Activated CD8-positive, alpha-beta memory T cell treated with anti-CD3 and anti-CD28 coated beads for 36 hours (primary cell): ENCODE measurements around the gene MED31. TPM values are rescaled to one million over a fixed set of nuclear protein-coding genes. Genes with fewer than 3 reads are reported as not detected.
"Not testable (repeated sequence)": the region's sequence is repeated elsewhere in the genome, so short reads cannot be mapped to it uniquely, and the experiment has no call there.

Experiments used
- CTCF ChIA-PET: fragments of 350-600 bp; sonication (Branson Sonifier 250); formaldehyde crosslinking; loops from one replicate; lab custom pipeline; 2021; ENCODE audit warnings: antibody characterized with exemption; lab: Charles Lee
- POLR2A ChIA-PET: fragments of 350-600 bp; sonication (Branson Sonifier 250); formaldehyde crosslinking; loops from one replicate; lab custom pipeline; 2021; ENCODE audit warnings: antibody characterized with exemption; lab: Charles Lee
- total RNA-seq, 2 experiments: library from RNA; stranded (reverse); gene quantifications; one replicate each; pipeline ENCODE4 v1.2.3, GENCODE V29; 2021

The MED31 gene
- total RNA-seq, 2 experiments from 2014 or later = 25.2 to 28.5 TPM

DNA sequence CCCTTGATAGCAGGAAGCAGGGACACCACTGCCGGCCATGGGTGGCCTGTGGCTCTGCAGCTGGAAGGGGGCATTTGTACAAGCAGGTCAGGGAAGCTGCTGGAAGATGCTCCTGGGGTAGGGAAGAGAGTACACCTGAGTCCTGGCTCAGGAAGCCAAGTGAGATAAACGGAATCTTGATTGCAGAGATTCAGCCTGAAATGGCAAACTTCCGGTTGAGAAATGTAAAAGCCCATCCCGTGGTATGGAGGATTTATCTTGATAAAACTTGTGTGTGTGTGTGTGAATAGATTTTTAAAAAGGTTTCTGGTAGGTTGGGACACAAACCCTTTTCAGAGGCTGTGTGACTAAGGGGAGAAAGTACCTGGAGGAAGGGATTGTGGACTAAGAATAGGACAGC is 29.8 kb upstream of the MED31 start:
- CTCF ChIA-PET = no interaction called here
- POLR2A ChIA-PET = no interaction called here

DNA sequence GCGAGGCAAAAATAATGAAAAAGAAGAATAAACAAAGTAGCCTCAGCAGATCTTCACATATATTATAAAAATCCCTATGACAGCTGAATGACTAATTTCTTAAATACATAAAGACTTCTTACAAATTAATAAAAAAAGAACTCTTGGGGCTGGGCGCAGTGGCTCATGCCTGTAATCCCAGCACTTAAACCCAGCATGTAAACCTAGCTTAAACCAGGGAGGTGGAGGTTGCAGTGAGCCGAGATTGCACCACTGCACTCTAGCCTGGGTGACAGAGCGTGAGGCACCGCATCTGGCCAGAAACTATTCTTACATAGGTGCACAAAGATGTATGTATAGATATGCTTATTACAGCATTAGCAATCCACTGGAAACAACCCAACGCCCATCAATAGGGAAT is 27.8 kb upstream of the MED31 start:
- ChIA-PET CTCF (no interaction called here), POLR2A (no interaction called here)

DNA sequence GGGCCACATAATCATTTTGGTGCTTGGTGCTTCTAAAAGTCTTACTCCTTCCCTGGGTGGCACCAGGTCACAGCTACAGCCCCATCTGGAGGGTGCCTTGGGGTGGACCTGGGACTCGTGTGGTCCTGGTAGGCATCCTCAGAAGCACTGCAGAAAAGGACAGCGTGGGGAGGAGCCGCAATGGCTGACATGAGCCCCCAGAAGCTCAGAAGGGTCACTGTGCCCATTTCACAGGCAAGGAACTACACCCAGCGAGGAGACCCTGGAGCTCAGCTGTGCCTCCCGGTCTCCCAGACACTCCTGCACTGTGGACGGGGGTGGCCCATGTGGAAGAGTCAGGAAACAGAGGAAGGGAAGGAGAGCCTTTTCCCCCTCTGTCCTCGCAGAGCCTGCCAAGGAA is 26.5 kb upstream of the MED31 start:
- ChIA-PET POLR2A (no interaction called here), CTCF (no interaction called here)

DNA sequence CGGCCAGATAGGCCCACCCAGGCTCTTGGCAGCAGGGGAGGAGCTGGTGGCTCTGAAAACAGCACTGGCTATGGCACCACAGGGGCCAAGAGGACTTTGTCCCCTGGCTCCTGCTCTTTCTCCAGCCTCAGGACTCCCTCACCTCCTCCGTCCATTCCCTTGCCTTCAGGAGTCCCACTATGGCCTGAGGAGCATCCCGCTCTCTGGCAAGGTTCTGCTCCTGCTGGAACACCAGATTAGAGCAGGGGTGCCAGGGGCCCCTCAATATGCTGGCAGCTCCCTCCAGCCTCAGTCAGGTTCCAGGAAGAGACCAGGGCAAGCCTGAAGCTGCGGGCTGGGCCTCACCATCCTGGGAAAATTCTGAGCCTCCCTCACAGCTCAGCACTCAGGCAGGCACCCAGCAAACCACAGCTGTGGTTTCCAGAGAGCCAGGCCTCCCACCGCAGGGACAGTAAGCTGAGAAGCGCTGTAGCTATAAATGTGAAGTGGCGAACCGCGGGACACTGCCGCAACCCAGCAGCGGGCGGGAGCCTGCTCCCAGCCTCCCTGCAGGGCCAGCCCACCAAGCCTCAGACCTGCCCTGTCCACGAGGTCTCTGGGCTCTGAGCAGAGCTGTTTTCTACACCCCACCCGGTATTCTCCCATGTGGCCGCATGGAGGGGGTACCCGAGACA is 25.9 kb upstream of the MED31 start:
- ChIA-PET POLR2A (no interaction called here), CTCF (no interaction called here)

GRCh38 chr17:6676802-6677157 is 25.4 kb upstream of the MED31 start:
- POLR2A ChIA-PET = no interaction called here
- CTCF ChIA-PET = interaction anchor here (0.6 kb wide), 1 partner anchor 40 kb away, joined by 3 read pairs; no protein-coding TSS in a partner anchor

DNA sequence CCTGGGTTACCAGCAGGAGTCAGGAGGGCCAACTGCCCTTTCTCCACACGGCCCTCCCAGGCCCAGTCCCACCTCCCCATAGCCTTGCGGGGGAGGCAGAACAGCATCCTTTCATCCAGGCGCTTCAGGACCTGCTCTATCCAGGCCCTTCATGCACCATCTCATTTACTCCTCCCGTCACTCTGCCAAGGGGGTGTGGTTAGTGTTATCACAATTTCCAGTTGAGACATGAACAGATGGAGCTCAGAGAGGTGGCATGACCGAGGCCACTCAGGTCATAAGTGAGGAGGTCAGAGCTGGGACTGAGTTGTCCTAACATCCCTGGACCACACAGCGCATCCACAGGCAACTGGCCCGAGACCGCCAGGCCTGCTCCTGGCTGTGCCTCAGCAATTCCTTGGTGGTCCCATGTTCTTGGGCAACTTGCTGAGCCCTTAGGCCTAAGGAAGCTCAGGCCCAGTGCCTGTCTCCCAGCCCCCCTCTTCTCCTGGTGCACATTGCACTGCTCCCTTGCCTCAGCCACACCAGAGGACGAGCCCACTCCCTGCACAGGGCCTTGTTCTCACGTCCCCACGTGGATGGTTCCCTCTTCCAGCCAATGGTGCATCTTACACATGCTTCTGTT is 23.9 kb upstream of the MED31 start:
- CTCF ChIA-PET = no interaction called here
- POLR2A ChIA-PET = no interaction called here

DNA sequence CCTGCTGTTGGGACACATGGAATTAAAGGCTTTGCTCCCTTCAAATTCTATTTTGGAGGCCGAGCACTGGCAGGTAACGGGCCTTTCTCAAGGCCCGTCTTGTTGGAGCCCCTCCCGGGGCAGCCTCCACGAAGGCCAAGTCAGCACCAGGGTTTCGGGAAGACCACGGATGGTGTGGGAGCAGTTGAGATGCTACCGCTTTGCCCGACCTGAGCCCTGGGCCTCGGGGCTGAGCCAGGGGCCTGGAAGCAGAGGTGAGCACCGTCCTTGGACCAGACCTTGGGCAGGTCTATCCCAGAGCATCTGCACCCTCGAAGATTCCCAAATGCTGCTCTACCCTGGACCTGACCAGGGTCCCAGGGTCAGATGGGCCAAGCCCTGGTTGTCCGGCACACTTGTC is 23.2 kb upstream of the MED31 start:
- POLR2A ChIA-PET = no interaction called here
- CTCF ChIA-PET = no interaction called here

GRCh38 chr17:6671431-6671830 is 20.0 kb upstream of the MED31 start:
- CTCF ChIA-PET = interaction anchor here (1.3 to 1.4 kb wide), 2 partner anchors 9 to 12 kb away, joined by 3 read pairs; no protein-coding TSS in a partner anchor
- POLR2A ChIA-PET = no interaction called here

GRCh38 chr17:6670999-6671398 is 19.6 kb upstream of the MED31 start:
- ChIA-PET CTCF (interaction anchor here (1.3 to 1.4 kb wide), 2 partner anchors 9 to 12 kb away, joined by 3 read pairs; no protein-coding TSS in a partner anchor), POLR2A (no interaction called here)

GRCh38 chr17:6670571-6670970 is 19.2 kb upstream of the MED31 start:
- CTCF ChIA-PET = interaction anchor here (0.7 to 1.4 kb wide), 3 partner anchors 8 to 1353 kb away, joined by 3 read pairs; no protein-coding TSS in a partner anchor
- POLR2A ChIA-PET = no interaction called here

DNA sequence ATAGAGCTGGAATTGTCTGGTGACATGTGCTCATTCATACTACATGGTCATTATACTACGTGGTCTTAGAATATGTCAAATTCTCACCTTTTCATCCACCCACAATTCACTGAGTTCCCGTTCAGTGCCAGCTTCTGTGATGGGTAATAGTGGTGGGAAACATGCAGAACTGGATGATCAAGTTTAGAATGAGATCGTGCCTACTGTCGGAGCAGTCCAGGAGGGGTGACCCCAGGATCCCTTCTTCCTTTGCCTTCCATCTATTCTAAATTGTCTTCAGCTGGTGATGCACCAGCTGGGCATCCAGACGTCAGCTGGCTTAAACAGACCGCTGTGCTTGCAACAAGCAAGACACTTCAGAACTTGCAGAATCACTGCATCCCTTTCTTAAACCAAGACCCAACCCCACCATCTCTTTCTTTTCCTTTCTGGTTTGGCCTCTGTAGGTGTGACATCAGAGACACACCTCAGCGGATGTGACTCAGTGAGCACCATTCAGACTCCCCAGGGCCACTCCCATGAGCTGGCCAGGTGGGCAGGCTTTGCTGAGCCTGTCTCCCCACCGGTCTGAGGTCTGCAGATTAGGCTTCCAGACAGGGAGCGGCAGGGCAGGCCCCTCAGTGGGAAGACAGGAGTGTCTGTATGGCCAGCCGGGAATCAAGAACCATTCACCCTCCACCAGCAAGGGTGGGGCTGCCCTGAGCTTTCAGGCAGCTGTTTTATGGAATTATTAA is 18.2 kb upstream of the MED31 start:
- POLR2A ChIA-PET = no interaction called here
- CTCF ChIA-PET = interaction anchor here (1.5 kb wide), 2 partner anchors 129 to 131 kb away, joined by 3 to 4 read pairs; no protein-coding TSS in a partner anchor

- ChIA-PET POLR2A (no interaction called here), CTCF (interaction anchor here (1.0 to 1.5 kb wide), 3 partner anchors 130 to 241 kb away, joined by 3 to 5 read pairs (median 4); no protein-coding TSS in a partner anchor)
Observed at GRCh38 chr17:6668727-6669425, 17.5 kb upstream of the MED31 start.

GRCh38 chr17:6668219-6668618 is 16.8 kb upstream of the MED31 start:
- POLR2A ChIA-PET = no interaction called here
- CTCF ChIA-PET = interaction anchor here (1.0 to 1.5 kb wide), 2 partner anchors 132 to 242 kb away, joined by 4 to 5 read pairs; no protein-coding TSS in a partner anchor

GRCh38 chr17:6667516-6667915 is 16.1 kb upstream of the MED31 start:
- ChIA-PET CTCF (interaction anchor here (0.7 to 1.0 kb wide), 2 partner anchors 132 to 243 kb away, joined by 3 to 5 read pairs; no protein-coding TSS in a partner anchor), POLR2A (no interaction called here)

GRCh38 chr17:6666557-6666956 is 15.2 kb upstream of the MED31 start:
- CTCF ChIA-PET = interaction anchor here (0.7 to 1.2 kb wide), 6 partner anchors 16 to 177 kb away, joined by 3 read pairs; no protein-coding TSS in a partner anchor
- POLR2A ChIA-PET = no interaction called here

DNA sequence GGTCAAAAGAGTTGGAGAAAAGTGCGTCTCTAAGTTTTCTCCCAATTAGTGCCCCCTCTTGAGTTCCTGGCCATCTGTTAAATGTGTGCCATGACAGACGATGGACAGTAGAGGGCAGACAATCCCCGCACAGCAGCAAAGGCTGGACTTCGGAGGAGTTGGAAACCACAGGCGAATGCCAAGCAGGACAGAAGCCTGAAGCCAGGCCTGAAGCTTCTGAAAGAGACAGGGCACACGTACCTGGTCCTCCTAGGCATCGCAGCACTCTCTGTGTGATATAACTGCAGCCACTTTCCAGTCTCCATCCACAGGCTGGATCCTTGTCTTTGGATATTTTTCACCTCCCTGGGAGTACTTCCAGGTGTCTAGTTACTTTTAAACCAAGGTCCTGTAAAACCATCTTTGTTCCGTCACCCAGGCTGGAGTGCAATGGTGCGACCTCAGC is 14.7 kb upstream of the MED31 start:
- ChIA-PET POLR2A (no interaction called here), CTCF (interaction anchor here (0.8 to 1.2 kb wide), 5 partner anchors 16 to 178 kb away, joined by 3 read pairs; no protein-coding TSS in a partner anchor)

DNA sequence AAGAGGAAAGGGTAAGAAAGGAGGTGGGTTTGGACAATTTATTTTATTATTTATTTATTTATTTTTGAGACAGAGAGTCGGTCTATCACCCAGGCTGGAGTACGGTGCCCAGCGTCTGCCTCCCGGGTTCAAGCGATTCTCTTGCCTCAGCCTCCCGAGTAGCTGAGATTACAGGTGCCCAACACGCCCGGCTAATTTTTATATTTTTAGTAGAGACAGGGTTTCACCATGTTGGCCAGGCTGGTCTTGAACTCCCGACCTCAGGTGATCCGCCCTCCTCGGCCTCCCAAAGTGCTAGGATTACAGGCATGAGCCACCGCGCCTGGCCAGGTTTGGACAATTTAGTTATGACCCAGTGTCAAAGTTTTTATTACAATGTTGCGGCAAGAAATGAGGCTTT is 11.8 kb upstream of the MED31 start:
- POLR2A ChIA-PET, CTCF ChIA-PET: not testable (repeated sequence)

DNA sequence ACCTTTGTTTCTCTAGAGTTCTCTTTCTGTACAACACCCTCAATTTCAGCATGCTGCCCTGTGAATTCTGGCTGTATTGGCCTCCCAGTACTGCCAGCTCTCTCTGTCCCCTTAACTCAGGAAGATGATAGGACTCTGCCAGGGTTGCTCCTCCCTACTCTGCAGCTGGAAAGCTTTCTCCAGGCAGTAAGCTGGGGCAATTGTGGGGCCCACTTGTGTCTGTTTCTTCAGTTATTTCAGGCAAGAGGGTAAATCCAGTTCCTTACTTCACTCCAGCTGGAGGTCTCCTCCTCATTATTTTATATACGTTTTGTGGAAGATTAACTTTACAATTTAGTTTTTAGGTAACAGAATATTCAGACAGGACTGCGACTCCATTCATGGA is 10.1 kb upstream of the MED31 start:
- POLR2A ChIA-PET = interaction anchor here (0.6 kb wide), 1 partner anchor 37 kb away, joined by 3 read pairs; no protein-coding TSS in a partner anchor
- CTCF ChIA-PET = interaction anchor here (0.7 to 1.2 kb wide), 2 partner anchors 10 to 249 kb away, joined by 3 read pairs; no protein-coding TSS in a partner anchor
